GM13977 (cell line): ENCODE results near the gene EDEM1.

Experiments
- DNase-seq: peaks from one replicate; pipeline ENCODE4 v3.0.0; 2012; ENCODE audit warnings: low spot score
- in situ Hi-C: fragments of 300-500 bp; cut with MboI; formaldehyde crosslinking; loops from one replicate; pipeline ENCODE4 v1.12.0; 2022; ENCODE audit warnings: low sequenced_read_pairs, low pct_unique_long_range_greater_than_20kb, mixed read lengths, inconsistent platforms; ENCODE audit not compliant: unreplicated experiment
- TF ChIP-seq, protein P1 (sequence below): IDR thresholded peaks from 2 replicates; pipeline ENCODE4 v1.5.1; 2012; ENCODE audit warnings: mild to moderate bottlenecking, control low read depth; ENCODE audit not compliant: insufficient read depth; ENCODE audit errors: extremely low read depth, missing control alignments

Gene EDEM1

DNA sequence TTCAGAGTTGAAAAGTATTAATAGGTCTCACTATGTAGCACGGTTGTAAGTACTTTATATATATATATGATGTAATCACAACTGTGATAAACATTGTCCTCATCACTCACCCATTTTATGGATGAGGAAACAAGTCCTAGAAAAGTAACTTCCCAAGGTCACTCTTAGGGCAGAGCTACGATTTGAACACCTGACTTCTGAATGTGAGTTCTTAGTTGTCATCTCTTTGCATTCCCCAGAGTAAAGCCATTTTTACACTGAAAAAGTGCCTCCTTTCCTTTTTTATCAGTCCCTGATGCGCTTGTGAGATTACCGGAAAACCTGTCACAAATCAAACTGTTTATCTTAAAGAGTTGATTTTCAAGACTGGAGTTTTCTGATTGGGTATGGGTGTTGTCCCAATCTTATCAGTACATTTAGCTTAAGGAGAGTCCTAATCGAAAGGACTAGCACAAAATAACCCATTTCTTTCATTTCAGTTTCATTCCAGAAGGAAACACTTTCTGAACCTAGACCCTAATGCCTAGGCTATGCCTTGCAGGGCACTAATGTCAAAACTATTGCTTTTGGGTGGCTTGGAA, 2.3 kb upstream of the EDEM1 start:
- TF ChIP-seq, protein P1, sequence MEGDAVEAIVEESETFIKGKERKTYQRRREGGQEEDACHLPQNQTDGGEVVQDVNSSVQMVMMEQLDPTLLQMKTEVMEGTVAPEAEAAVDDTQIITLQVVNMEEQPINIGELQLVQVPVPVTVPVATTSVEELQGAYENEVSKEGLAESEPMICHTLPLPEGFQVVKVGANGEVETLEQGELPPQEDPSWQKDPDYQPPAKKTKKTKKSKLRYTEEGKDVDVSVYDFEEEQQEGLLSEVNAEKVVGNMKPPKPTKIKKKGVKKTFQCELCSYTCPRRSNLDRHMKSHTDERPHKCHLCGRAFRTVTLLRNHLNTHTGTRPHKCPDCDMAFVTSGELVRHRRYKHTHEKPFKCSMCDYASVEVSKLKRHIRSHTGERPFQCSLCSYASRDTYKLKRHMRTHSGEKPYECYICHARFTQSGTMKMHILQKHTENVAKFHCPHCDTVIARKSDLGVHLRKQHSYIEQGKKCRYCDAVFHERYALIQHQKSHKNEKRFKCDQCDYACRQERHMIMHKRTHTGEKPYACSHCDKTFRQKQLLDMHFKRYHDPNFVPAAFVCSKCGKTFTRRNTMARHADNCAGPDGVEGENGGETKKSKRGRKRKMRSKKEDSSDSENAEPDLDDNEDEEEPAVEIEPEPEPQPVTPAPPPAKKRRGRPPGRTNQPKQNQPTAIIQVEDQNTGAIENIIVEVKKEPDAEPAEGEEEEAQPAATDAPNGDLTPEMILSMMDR, result no peak
- no peak for DNase-seq
- in situ Hi-C loops, result no loop called here

DNA sequence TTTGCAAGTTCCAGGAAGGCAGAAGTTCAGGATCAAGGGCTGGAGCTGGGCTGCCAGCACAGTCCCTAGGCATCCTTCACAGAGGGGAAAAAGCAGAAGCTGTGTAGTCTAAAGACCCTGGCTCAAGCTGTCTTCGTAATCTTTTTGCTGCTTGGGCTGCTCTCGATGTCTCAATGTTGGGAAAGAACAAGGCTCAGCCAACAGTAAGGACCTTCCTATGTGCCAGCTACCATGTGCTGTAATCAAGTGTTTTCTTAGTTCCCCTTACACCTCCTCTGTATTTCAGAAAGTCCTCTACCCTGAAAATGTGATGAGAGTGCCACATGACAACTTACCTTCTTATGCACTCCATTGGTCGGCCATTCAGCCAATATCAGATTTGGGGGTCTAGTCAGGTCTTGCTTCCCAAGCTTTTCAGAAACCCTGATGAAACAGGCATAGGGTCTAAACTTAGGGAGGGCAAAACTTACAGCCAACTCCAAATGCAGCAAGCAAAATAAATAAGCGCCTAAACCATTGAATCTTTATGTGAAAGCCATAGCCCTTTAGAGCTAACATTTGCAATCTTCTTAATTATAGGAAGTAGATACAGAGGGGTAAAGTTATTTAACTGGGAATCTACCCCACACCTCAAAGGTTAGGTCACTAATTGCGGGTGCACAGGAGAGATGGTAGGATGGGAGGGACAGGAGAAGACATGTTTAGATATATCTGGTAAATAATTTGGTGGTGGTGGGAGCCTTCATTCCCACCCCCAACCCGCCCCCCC, 1.2 kb upstream of the EDEM1 start:
- DNase-seq, result peak; percentile 48
- in situ Hi-C loops, result no loop called here
- TF ChIP-seq, protein P1, result no peak

DNA sequence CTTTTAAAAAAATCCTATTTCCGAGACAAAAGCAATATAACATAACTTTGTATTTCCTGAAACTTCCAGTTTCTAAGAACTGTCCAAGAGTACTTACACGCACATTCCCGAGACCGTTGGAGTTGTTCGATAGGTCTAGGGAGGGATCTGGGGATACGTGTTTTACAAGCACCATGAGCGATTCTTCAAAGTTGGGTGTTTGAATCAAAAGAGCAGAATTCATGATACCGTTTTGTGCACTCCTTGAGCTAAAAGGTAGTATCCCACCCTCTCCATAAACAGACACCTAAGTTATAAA, 700 bp upstream of the EDEM1 start:
- TF ChIP-seq, protein P1, result no peak
- no peak for DNase-seq
- in situ Hi-C loops, result no loop called here

DNA sequence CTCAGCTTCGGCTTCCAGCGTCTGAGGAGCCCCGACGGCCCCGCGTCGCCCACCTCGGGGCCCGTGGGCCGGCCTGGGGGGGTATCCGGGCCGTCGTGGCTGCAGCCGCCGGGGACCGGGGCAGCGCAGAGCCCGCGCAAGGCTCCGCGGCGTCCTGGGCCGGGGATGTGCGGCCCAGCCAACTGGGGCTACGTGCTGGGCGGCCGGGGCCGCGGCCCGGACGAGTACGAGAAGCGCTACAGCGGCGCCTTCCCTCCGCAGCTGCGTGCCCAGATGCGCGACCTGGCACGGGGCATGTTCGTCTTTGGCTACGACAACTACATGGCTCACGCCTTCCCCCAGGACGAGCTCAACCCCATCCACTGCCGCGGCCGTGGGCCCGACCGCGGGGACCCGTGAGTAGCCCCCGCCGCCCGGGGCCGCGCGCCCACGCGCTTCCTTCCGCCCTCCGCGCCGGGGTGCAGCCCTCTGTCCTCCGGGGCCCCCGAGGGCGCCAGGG, 462 bp downstream of the EDEM1 start:
- DNase-seq, result peak; percentile 50
- in situ Hi-C loops, result no loop called here
- TF ChIP-seq, protein P1, result no peak

DNA sequence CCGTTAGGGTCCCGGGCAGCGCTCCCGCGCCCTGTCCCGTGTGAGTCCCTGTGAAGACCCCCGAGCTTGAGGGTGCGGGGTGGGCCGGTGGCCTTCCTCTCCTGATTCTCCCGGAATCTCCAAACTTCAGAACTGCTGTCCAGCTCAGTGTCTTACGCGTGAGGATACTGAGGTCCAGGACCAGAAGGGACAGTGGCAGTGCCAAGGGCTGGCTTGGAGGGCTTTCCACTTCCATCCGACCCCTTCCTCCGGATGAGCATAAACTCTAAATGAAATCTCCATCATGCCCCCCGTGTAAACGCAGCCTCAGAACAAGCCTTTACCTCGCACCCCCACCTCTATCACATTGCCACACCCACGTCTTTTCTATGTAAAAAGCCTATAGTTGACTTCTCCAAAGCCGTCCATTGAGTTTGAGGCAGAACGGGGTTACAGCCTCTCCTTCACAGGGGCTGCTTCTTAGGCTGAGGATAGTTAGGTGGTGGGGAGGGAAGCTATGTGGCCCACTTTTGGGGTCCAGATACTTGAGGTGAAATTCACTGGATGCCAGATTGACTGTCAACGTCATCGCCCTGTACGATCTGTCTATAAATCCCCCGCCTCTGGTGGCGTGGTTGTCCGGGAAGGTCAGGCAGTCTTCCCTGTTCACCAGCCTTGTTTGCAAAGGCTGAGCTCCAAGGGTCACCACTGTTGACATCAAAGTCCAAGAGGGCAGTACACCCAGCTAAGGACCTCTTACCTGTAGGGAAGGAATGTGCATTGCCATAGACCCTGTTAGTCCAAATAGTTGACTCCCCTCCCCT, 1.1 kb downstream of the EDEM1 start:
- in situ Hi-C loops, result no loop called here
- peak; percentile 36 for DNase-seq
- TF ChIP-seq, protein P1, result no peak

DNA sequence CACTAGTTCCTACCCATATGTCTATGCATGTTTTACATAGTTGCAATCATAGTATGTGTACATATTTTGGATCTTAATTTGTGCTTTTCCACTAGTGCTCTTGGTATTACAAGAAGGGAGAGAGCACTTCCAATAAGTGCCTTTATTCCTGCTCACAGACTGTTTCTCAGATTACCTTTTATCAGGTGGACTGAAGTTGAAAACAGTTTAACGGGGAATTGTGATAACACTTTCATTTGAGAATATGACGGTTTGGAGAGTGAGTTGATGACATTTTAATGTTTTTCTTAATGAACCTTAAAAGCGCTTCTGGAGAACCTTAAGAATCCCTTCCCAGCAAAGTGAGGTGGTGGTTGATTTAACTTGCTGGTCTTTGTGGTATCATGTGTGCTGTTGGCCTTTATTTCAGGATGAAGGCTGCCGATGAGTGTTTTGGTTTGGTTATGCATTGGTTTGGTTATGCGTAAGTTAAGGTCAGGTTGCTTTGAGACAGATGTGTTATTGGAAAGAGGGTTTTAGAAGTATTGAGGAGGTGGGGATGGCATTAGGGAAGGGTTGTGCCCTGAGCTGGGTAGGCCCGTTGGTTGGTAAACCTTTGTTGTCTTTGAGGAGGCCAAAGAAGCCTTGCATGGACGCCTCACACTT, 2.8 kb downstream of the EDEM1 start:
- TF ChIP-seq, protein P1, result no peak
- in situ Hi-C loops, result loop anchor here (10.0 kb wide), 1 partner anchor 55 kb away; no protein-coding TSS in a partner anchor
- DNase-seq, result no peak
